Activated T-helper 2 cell treated with anti-CD3 and anti-CD28 coated beads, Interferon-gamma antibody, Interleukin-2, Interleukin-4, amounts not matched to agents 10 μg/mL and 5 μg/mL and 100 μg/mL, durations not matched to agents 14 hours and 24 hours and 36 hours (primary cell): ENCODE measurements around the gene GNPTG. TPM values are rescaled to one million over a fixed set of nuclear protein-coding genes. Genes with fewer than 3 reads are reported as not detected.

Experiments used
- DNase-seq: peaks from one replicate; pipeline ENCODE4 v3.0.0; 2021; ENCODE audit warnings: low spot score
- H3K27ac Mint-ChIP-seq: one replicate; pipeline ENCODE4 v1.8.0; 2021; ENCODE audit warnings: mixed read lengths
- H3K27me3 Mint-ChIP-seq: one replicate; pipeline ENCODE4 v1.8.0; 2021; ENCODE audit warnings: low read depth, mixed read lengths
- H3K36me3 Mint-ChIP-seq: one replicate; pipeline ENCODE4 v1.8.0; 2021; ENCODE audit warnings: low read depth, mixed read lengths
- H3K4me1 Mint-ChIP-seq: one replicate; pipeline ENCODE4 v1.8.0; 2021; ENCODE audit warnings: low read depth, mixed read lengths
- H3K4me3 Mint-ChIP-seq: one replicate; pipeline ENCODE4 v1.8.0; 2021; ENCODE audit warnings: low read depth, mild to moderate bottlenecking, moderate library complexity, mixed read lengths
- H3K9me3 Mint-ChIP-seq: one replicate; pipeline ENCODE4 v1.8.0; 2021; ENCODE audit warnings: mixed read lengths
- intact Hi-C: fragments of 100-400 bp; cut with micrococcal nuclease; formaldehyde crosslinking; loops from one replicate; pipeline ENCODE4 v1.15.1; 2023
- total RNA-seq: library from RNA; stranded (reverse); gene quantifications from 2 replicates; pipeline ENCODE4 v1.2.3, GENCODE V29; 2022

GNPTG gene
- total RNA-seq, 1 donor from 2014 or later = 24.1 TPM

GRCh38 chr16:1348441-1348840 is 3.3 kb upstream of the GNPTG start:
- intact Hi-C loops = no loop called here
- Mint-ChIP-seq H3K27me3 (no peaks in the 10 kb centered on the region), H3K27ac (no peak overlapping the region), H3K4me3 (no peak overlapping the region), H3K36me3 (peaks cover 5% of the 10 kb centered on the region), H3K9me3 (no peaks in the 10 kb centered on the region), H3K4me1 (peaks cover 11% of the 10 kb centered on the region)
- no peak for DNase-seq

GRCh38 chr16:1348926-1349325 is 2.8 kb upstream of the GNPTG start:
- H3K9me3 Mint-ChIP-seq = no peaks in the 10 kb centered on the region
- H3K4me1 Mint-ChIP-seq = peaks cover 14% of the 10 kb centered on the region
- intact Hi-C loops = no loop called here
- peaks cover 5% of the 10 kb centered on the region for H3K36me3 Mint-ChIP-seq
- no peak overlapping the region for H3K4me3 Mint-ChIP-seq
- no peak for DNase-seq
- H3K27me3 Mint-ChIP-seq = no peaks in the 10 kb centered on the region
- H3K27ac Mint-ChIP-seq = no peak overlapping the region

GRCh38 chr16:1349351-1349750 is 2.4 kb upstream of the GNPTG start:
- Mint-ChIP-seq H3K27ac (no peak overlapping the region), H3K4me3 (no peak overlapping the region), H3K27me3 (no peaks in the 10 kb centered on the region), H3K4me1 (peaks cover 14% of the 10 kb centered on the region), H3K9me3 (no peaks in the 10 kb centered on the region), H3K36me3 (peaks cover 5% of the 10 kb centered on the region)
- intact Hi-C loops = no loop called here
- no peak for DNase-seq

- intact Hi-C loops = loop anchor here (5.0 kb wide), 1 partner anchor 262 kb away; the partner anchor contains the start of genes CRAMP1 and IFT140
- Mint-ChIP-seq H3K9me3 (no peaks in the 10 kb centered on the region), H3K27me3 (no peaks in the 10 kb centered on the region), H3K36me3 (peaks cover 5% of the 10 kb centered on the region), H3K4me1 (peaks cover 14% of the 10 kb centered on the region), H3K27ac (no peak overlapping the region), H3K4me3 (peak overlapping the region; percentile 82)
- DNase-seq = no peak
Observed at GRCh38 chr16:1349951-1350350, 1.8 kb upstream of the GNPTG start.

GRCh38 chr16:1350691-1351090 is 1.0 kb upstream of the GNPTG start:
- Mint-ChIP-seq H3K4me3 (peak overlapping the region; percentile 82), H3K27ac (peak overlapping the region; percentile 28), H3K4me1 (peaks cover 14% of the 10 kb centered on the region), H3K27me3 (no peaks in the 10 kb centered on the region), H3K36me3 (peaks cover 5% of the 10 kb centered on the region), H3K9me3 (no peaks in the 10 kb centered on the region)
- intact Hi-C loops = loop anchor here (1.0 to 5.0 kb wide), 2 partner anchors 7 to 262 kb away; partner anchors contain the start of genes CRAMP1 and IFT140
- DNase-seq = no peak

- intact Hi-C loops = loop anchor here (1.0 to 5.0 kb wide), 2 partner anchors 8 to 261 kb away; partner anchors contain the start of genes CRAMP1 and IFT140
- Mint-ChIP-seq H3K4me1 (peaks cover 14% of the 10 kb centered on the region), H3K4me3 (peak overlapping the region; percentile 82), H3K27ac (peak overlapping the region; percentile 28), H3K9me3 (no peaks in the 10 kb centered on the region), H3K27me3 (no peaks in the 10 kb centered on the region), H3K36me3 (peaks cover 5% of the 10 kb centered on the region)
- DNase-seq = no peak
Observed at GRCh38 chr16:1351215-1351581, 533 bp upstream of the GNPTG start.

GRCh38 chr16:1354815-1355540 is 3.2 kb downstream of the GNPTG start:
- DNase-seq = no peak
- Mint-ChIP-seq H3K27ac (no peak overlapping the region), H3K27me3 (no peaks in the 10 kb centered on the region), H3K9me3 (no peaks in the 10 kb centered on the region), H3K36me3 (peaks cover 4% of the 10 kb centered on the region), H3K4me3 (no peak overlapping the region), H3K4me1 (peaks cover 14% of the 10 kb centered on the region)
- intact Hi-C loops = loop anchor here (5.0 kb wide), 1 partner anchor 257 kb away; the partner anchor contains the start of genes CRAMP1 and IFT140

GRCh38 chr16:1355591-1355990 is 3.9 kb downstream of the GNPTG start:
- intact Hi-C loops = no loop called here

GRCh38 chr16:1356061-1356900 is 4.5 kb downstream of the GNPTG start:
- Mint-ChIP-seq H3K4me3 (no peak overlapping the region), H3K9me3 (no peaks in the 10 kb centered on the region), H3K27ac (no peak overlapping the region), H3K4me1 (peaks cover 11% of the 10 kb centered on the region), H3K36me3 (peaks cover 8% of the 10 kb centered on the region), H3K27me3 (no peaks in the 10 kb centered on the region)
- no peak for DNase-seq
- intact Hi-C loops = no loop called here

More at GRCh38 chr16:1355591-1355990, 3.9 kb downstream of the GNPTG start:
- Mint-ChIP-seq H3K4me1 (peaks cover 11% of the 10 kb centered on the region), H3K4me3 (no peak overlapping the region), H3K9me3 (no peaks in the 10 kb centered on the region), H3K27me3 (no peaks in the 10 kb centered on the region), H3K36me3 (peaks cover 3% of the 10 kb centered on the region), H3K27ac (no peak overlapping the region)
- DNase-seq = no peak

- intact Hi-C loops = loop anchor here (1.0 kb wide), 1 partner anchor 40 kb away; no protein-coding TSS in a partner anchor
- no peak for DNase-seq
- Mint-ChIP-seq H3K4me1 (peaks cover 7% of the 10 kb centered on the region), H3K27me3 (no peaks in the 10 kb centered on the region), H3K9me3 (no peaks in the 10 kb centered on the region), H3K4me3 (no peak overlapping the region), H3K27ac (no peak overlapping the region), H3K36me3 (peaks cover 15% of the 10 kb centered on the region)
Observed at GRCh38 chr16:1357906-1358566, 6.3 kb downstream of the GNPTG start.

- no peak for DNase-seq
- Mint-ChIP-seq H3K4me3 (no peak overlapping the region), H3K27ac (no peak overlapping the region), H3K36me3 (peaks cover 27% of the 10 kb centered on the region), H3K4me1 (no peaks in the 10 kb centered on the region), H3K27me3 (no peaks in the 10 kb centered on the region), H3K9me3 (no peaks in the 10 kb centered on the region)
- intact Hi-C loops = no loop called here
Observed at GRCh38 chr16:1361685-1362360, 10.1 kb downstream of the GNPTG start.

GRCh38 chr16:1362807-1363206 is 11.1 kb downstream of the GNPTG start:
- intact Hi-C loops = no loop called here
- Mint-ChIP-seq H3K27me3 (no peaks in the 10 kb centered on the region), H3K4me1 (no peaks in the 10 kb centered on the region), H3K4me3 (no peak overlapping the region), H3K36me3 (peaks cover 27% of the 10 kb centered on the region), H3K9me3 (no peaks in the 10 kb centered on the region), H3K27ac (no peak overlapping the region)
- no peak for DNase-seq
